ENCODE measurements around the gene CHEK1. TPM values are rescaled to one million over a fixed set of nuclear protein-coding genes. Genes with fewer than 3 reads are reported as not detected.
A peak's percentile ranks its signal among the peaks of the same experiment; 100 is the strongest.

CHEK1 gene
- total and polyA plus RNA-seq, 2 donors (not counting 3 experiments of a cell fraction or from before 2014, with no cell fraction given) = 15.0 to 66.1 TPM

- Histone ChIP-seq H3K27ac (ENCODE audit: insufficient read depth, low read depth, low read length) (peak overlapping the region; percentile 49), H3K27me3 (ENCODE audit: control insufficient read depth in 2 of 2, insufficient read depth in 2 of 2, low read length in 2 of 2) (no peaks in the 10 kb centered on the region), H3K4me1 (ENCODE audit: control insufficient read depth, extremely low read depth, insufficient read depth, low read length) (peaks cover 27% of the 10 kb centered on the region), H3K9ac (replicated peaks; ENCODE audit: extremely low read depth, insufficient read depth, low read length) (peak overlapping the region; percentile 64), H4K20me1 (replicated peaks; ENCODE audit: control insufficient read depth, extremely low read depth, insufficient read depth, low read length) (no peaks in the 10 kb centered on the region), H3K9me1 (replicated peaks; ENCODE audit: control insufficient read depth, extremely low read depth, insufficient read depth, low read length) (no peaks in the 10 kb centered on the region), H3K9me3 (replicated peaks; ENCODE audit: control insufficient read depth, insufficient read depth, low read length) (no peaks in the 10 kb centered on the region), H3K36me3 (ENCODE audit: control insufficient read depth in 2 of 2, extremely low read depth in 1 of 2, insufficient read depth in 2 of 2, low read length in 2 of 2) (peaks cover 3 to 10% of the 10 kb centered on the region in 2 experiments), H3K4me3 (replicated peaks in 1 of 3; ENCODE audit: insufficient read depth in 1 of 3, low read depth in 1 of 3, low read length in 3 of 3) (peak overlapping the region; percentile 4 to 91 (median 60)), H2AFZ (ENCODE audit: low read depth, low read length) (peak overlapping the region; percentile 2), H3K79me2 (ENCODE audit: control insufficient read depth, insufficient read depth, low read length) (peaks cover 14% of the 10 kb centered on the region), H3K4me2 (ENCODE audit: insufficient read depth, low read length) (peak overlapping the region; percentile 96)
- ChIA-PET POLR2A (interaction anchor here (1.8 kb wide), 1 partner anchor 32 kb away, joined by 8 read pairs; the partner anchor contains the start of gene STT3A), CTCF (interaction anchor here (0.8 to 7.0 kb wide), 4 partner anchors 45 to 262 kb away, joined by 3 to 44 read pairs (median 10); partner anchors contain the start of gene HYLS1)
- BruUV-seq (replicated peaks) = TSS peak; percentile 87
- DNase-seq (ENCODE audit: low read depth, low spot score) = no peak
- intact Hi-C loops (cut with micrococcal nuclease) = loop anchor here (1.0 to 5.0 kb wide), 4 partner anchors 33 to 262 kb away; partner anchors contain the start of genes EI24, FEZ1, HYLS1 and STT3A
- dilution Hi-C loops (cut with MboI; ENCODE audit: extremely low pct_ligation_motif_present, low sequenced_read_pairs) = no loop called here
- TF ChIP-seq MYC (IDR thresholded peaks at IDR 0.05; ENCODE audit: low read depth, low read length) = no peak
- TF ChIP-seq, protein P1, sequence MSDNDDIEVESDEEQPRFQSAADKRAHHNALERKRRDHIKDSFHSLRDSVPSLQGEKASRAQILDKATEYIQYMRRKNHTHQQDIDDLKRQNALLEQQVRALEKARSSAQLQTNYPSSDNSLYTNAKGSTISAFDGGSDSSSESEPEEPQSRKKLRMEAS (IDR thresholded peaks at IDR 0.05; ENCODE audit: insufficient read depth, insufficient read length) = peak; percentile 34
- TF ChIP-seq EZH2 (IDR thresholded peaks at IDR 0.05; ENCODE audit: borderline replicate concordance, low read depth, low read length, severe bottlenecking) = no peak
- TF ChIP-seq FOS (IDR thresholded peaks at IDR 0.05; ENCODE audit: borderline replicate concordance, insufficient read depth, low read length) = no peak
- TF ChIP-seq POLR2AphosphoS5 (IDR thresholded peaks at IDR 0.05; ENCODE audit: insufficient read depth, low read depth, low read length) = peak; percentile 50
- no peak for TF ChIP-seq CTCF (IDR thresholded peaks at IDR 0.05; ENCODE audit: extremely low read depth in 1 of 2, insufficient read depth in 1 of 2, low read depth in 1 of 2, low read length in 2 of 2)
- TF ChIP-seq GATA2 (IDR thresholded peaks at IDR 0.05; ENCODE audit: insufficient read depth, insufficient read length, low read depth, low read length) = no peak
- no peak for FAIRE-seq
Measured at GRCh38 chr11:125625225-125625629, 264 bp downstream of the CHEK1 start.
